CD4-positive, alpha-beta T cell treated with Interleukin-6 at 100 ng/mL for 8 hours (primary cell): Measurements from ENCODE around the gene IL17B.

Source experiments
- DNase-seq: peaks from one replicate; pipeline ENCODE4 v3.0.0-alpha.2; 2020; ENCODE audit warnings: mixed read lengths, low spot score

The IL17B gene

GRCh38 chr5:149414405-149415065 lies 35.4 kb upstream of the IL17B start:
- no peak for DNase-seq

GRCh38 chr5:149413477-149414210 lies 34.6 kb upstream of the IL17B start:
- no peak for DNase-seq

GRCh38 chr5:149412783-149413476 lies 33.8 kb upstream of the IL17B start:
- DNase-seq = no peak

- DNase-seq = no peak
Measured at GRCh38 chr5:149411738-149412519, 32.8 kb upstream of the IL17B start.

- no peak for DNase-seq
Measured at GRCh38 chr5:149410721-149411432, 31.8 kb upstream of the IL17B start.

GRCh38 chr5:149410071-149410470 lies 31.0 kb upstream of the IL17B start:
- no peak for DNase-seq

GRCh38 chr5:149409268-149409948 lies 30.3 kb upstream of the IL17B start:
- no peak for DNase-seq

GRCh38 chr5:149408252-149409099 lies 29.4 kb upstream of the IL17B start:
- no peak for DNase-seq

GRCh38 chr5:149407323-149408251 lies 28.5 kb upstream of the IL17B start:
- no peak for DNase-seq

GRCh38 chr5:149406979-149407306 lies 27.9 kb upstream of the IL17B start:
- no peak for DNase-seq

GRCh38 chr5:149406203-149406978 lies 27.3 kb upstream of the IL17B start:
- DNase-seq = no peak

GRCh38 chr5:149405550-149406202 lies 26.6 kb upstream of the IL17B start:
- no peak for DNase-seq

- DNase-seq = no peak
Measured at GRCh38 chr5:149404746-149405549, 25.9 kb upstream of the IL17B start.

- DNase-seq = no peak
Measured at GRCh38 chr5:149403923-149404745, 25.0 kb upstream of the IL17B start.

GRCh38 chr5:149402291-149402690 lies 23.2 kb upstream of the IL17B start:
- DNase-seq = no peak

GRCh38 chr5:149401051-149401450 lies 22.0 kb upstream of the IL17B start:
- no peak for DNase-seq
